Astrocyte of the cerebellum (primary cell): ENCODE measurements around the gene NHLRC1.

Source experiments
- DNase-seq: peaks from one replicate; pipeline ENCODE4 v3.0.0-alpha.2; 2011; ENCODE audit warnings: low read depth
- H3K4me3 ChIP-seq: 2 replicates; pipeline ENCODE4 v1.5.1; 2011; ENCODE audit warnings: mild to moderate bottlenecking, low read depth, low read length, moderate library complexity
- CTCF ChIP-seq: IDR thresholded peaks from 2 replicates; pipeline ENCODE4 v1.5.1; 2012; ENCODE audit warnings: low read length, low read depth, moderate library complexity, mild to moderate bottlenecking; ENCODE audit errors: missing control alignments
- in situ Hi-C: cut with HindIII; loops from 2 replicates; pipeline ENCODE4 v1.10.0; 2017; ENCODE audit warnings: low sequenced_read_pairs

The NHLRC1 gene

GRCh38 chr6:18099511-18099910 is 23.0 kb downstream of the NHLRC1 start:
- no peak for DNase-seq
- H3K4me3 ChIP-seq = no peak overlapping the region
- no peak for TF ChIP-seq CTCF
- in situ Hi-C loops = no loop called here

- H3K4me3 ChIP-seq = no peak overlapping the region
- no peak for TF ChIP-seq CTCF
- no peak for DNase-seq
- in situ Hi-C loops = no loop called here
These were observed 26.1 kb downstream of the NHLRC1 start for GRCh38 chr6:18096423-18096822.

GRCh38 chr6:18091382-18091781 is 31.1 kb downstream of the NHLRC1 start:
- no peak overlapping the region for H3K4me3 ChIP-seq
- no peak for TF ChIP-seq CTCF
- no peak for DNase-seq
- in situ Hi-C loops = no loop called here

GRCh38 chr6:18090349-18090786 is 32.1 kb downstream of the NHLRC1 start:
- in situ Hi-C loops = no loop called here
- DNase-seq = no peak
- no peak for TF ChIP-seq CTCF
- H3K4me3 ChIP-seq = no peak overlapping the region

- in situ Hi-C loops = no loop called here
- H3K4me3 ChIP-seq = no peak overlapping the region
- DNase-seq = no peak
- TF ChIP-seq CTCF = no peak
These were observed 33.8 kb downstream of the NHLRC1 start for GRCh38 chr6:18088419-18089296.

GRCh38 chr6:18087396-18088165 is 34.9 kb downstream of the NHLRC1 start:
- TF ChIP-seq CTCF = no peak
- no peak overlapping the region for H3K4me3 ChIP-seq
- in situ Hi-C loops = no loop called here
- no peak for DNase-seq
